Measurements from ENCODE around the gene RNF144A.
"Not testable (repeated sequence)": the region's sequence is repeated elsewhere in the genome, so short reads cannot be mapped to it uniquely, and the experiment has no call there.

RNF144A gene

DNA sequence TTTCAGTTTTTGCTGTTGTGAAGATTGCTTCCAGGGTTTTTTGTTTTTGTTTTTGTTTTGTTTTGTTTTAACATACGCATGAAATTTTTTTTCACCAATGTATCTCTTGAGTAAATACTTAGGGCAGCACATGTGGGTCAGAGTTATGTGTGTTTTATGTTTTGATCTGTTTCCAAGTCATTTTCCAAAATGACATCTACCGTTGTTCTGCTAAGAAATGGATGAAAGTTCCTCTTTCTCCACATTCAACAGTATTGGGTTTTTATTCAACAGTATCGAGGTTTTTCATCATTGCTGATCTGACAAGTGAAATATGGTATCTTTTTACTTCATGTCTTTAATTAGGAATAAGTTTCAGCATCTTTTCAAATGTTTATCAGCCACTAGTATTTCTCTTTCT, 16.7 kb downstream of the RNF144A start:
- no peak for TF ChIP-seq CTCF (IDR thresholded peaks at IDR 0.05; ENCODE audit: insufficient read depth, low read depth, low read length, missing control alignments)
- no peak overlapping the region for H3K4me3 ChIP-seq (ENCODE audit: low read length)
- DNase-seq (ENCODE audit: low read depth), result no peak

- DNase-seq (ENCODE audit: low read depth), result no peak
- no peak for TF ChIP-seq CTCF (IDR thresholded peaks at IDR 0.05; ENCODE audit: insufficient read depth, low read depth, low read length, missing control alignments)
- no peak overlapping the region for H3K4me3 ChIP-seq (ENCODE audit: low read length)
These were observed 17.1 kb downstream of the RNF144A start for GRCh38 chr2:6934345-6934744.

GRCh38 chr2:6934758-6935651, 17.8 kb downstream of the RNF144A start:
- TF ChIP-seq CTCF (IDR thresholded peaks at IDR 0.05; ENCODE audit: insufficient read depth, low read depth, low read length, missing control alignments), result no peak
- H3K4me3 ChIP-seq (ENCODE audit: low read length), result no peak overlapping the region
- DNase-seq (ENCODE audit: low read depth), result no peak

DNA sequence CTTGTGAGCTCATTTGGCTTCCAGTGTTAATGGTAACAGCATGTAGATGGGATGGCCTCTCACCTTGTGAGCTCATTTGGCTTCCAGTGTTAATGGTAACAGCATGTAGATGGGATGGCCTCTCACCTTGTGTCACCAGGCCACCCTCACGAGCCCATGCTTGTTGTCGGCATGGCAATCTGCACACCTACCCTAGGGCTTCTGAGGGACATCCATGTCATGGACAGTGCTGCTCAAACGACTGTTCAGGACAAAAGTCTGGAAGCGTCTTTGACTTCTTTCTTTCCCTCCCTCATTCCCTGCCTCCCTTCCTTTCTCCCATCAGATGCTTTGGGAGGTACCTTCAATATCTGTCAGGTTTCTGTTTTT, 18.4 kb downstream of the RNF144A start:
- DNase-seq (ENCODE audit: low read depth); H3K4me3 ChIP-seq (ENCODE audit: low read length): not testable (repeated sequence)

- no peak overlapping the region for H3K4me3 ChIP-seq (ENCODE audit: low read length)
- DNase-seq (ENCODE audit: low read depth), result no peak
- TF ChIP-seq CTCF (IDR thresholded peaks at IDR 0.05; ENCODE audit: insufficient read depth, low read depth, low read length, missing control alignments), result no peak
These were observed 19.9 kb downstream of the RNF144A start for GRCh38 chr2:6937157-6937556.

- TF ChIP-seq CTCF (IDR thresholded peaks at IDR 0.05; ENCODE audit: insufficient read depth, low read depth, low read length, missing control alignments), result no peak
- no peak overlapping the region for H3K4me3 ChIP-seq (ENCODE audit: low read length)
- no peak for DNase-seq (ENCODE audit: low read depth)
These were observed 20.4 kb downstream of the RNF144A start for GRCh38 chr2:6937582-6937981.

GRCh38 chr2:6939071-6939470, 21.9 kb downstream of the RNF144A start:
- H3K4me3 ChIP-seq (ENCODE audit: low read length), result no peak overlapping the region
- TF ChIP-seq CTCF (IDR thresholded peaks at IDR 0.05; ENCODE audit: insufficient read depth, low read depth, low read length, missing control alignments), result no peak
- no peak for DNase-seq (ENCODE audit: low read depth)
